WTC11 (cell line): ENCODE data around the gene MRPS16. TPM values are rescaled to one million over a fixed set of nuclear protein-coding genes. Genes with fewer than 3 reads are reported as not detected.
A peak's percentile ranks its signal among the peaks of the same experiment; 100 is the strongest.

Experiments
- ATAC-seq: fragments of 200-7000 bp; cut with Tn5 transposase; 2 replicates; pipeline ENCODE4 v1.10.0; 2021; ENCODE audit warnings: mild to moderate bottlenecking, moderate library complexity
- CTCF ChIA-PET: fragments of 300-600 bp; sonication (Branson Sonifier 250); formaldehyde crosslinking; loops from one replicate; lab custom pipeline; 2021; ENCODE audit warnings: antibody characterized with exemption; lab: Charles Lee
- POLR2A ChIA-PET: fragments of 350-600 bp; sonication (Branson Sonifier 250); formaldehyde crosslinking; loops from one replicate; lab custom pipeline; 2021; ENCODE audit warnings: antibody characterized with exemption; lab: Charles Lee
- DNase-seq: peaks from one replicate; pipeline ENCODE4 v3.0.0; 2021; ENCODE audit warnings: low spot score
- H3K27ac Mint-ChIP-seq: 2 replicates; pipeline ENCODE4 v1.8.0; 2021; ENCODE audit warnings: mixed read lengths
- H3K27me3 Mint-ChIP-seq: 2 replicates; pipeline ENCODE4 v1.8.0; 2021; ENCODE audit warnings: low read depth, mild to moderate bottlenecking, moderate library complexity, mixed read lengths
- H3K36me3 Mint-ChIP-seq: 2 replicates; pipeline ENCODE4 v1.8.0; 2021; ENCODE audit warnings: mixed read lengths
- H3K4me1 Mint-ChIP-seq: 2 replicates; pipeline ENCODE4 v1.8.0; 2022; ENCODE audit warnings: mixed read lengths
- H3K4me3 Mint-ChIP-seq: 2 replicates; pipeline ENCODE4 v1.8.0; 2021; ENCODE audit warnings: mild to moderate bottlenecking, moderate library complexity, mixed read lengths
- H3K9me3 Mint-ChIP-seq: 2 replicates; pipeline ENCODE4 v1.8.0; 2021; ENCODE audit warnings: mixed read lengths
- CTCF ChIP-seq: fragments of 200-600 bp; IDR thresholded peaks from 2 replicates; pipeline ENCODE4 v1.8.0; 2022; ENCODE audit warnings: antibody characterized with exemption
- E2F4 ChIP-seq: sonication (generic); formaldehyde crosslinking; IDR thresholded peaks from 2 replicates; pipeline ENCODE4 v1.8.1; 2022; ENCODE audit warnings: low read depth, mild to moderate bottlenecking, moderate library complexity, missing genetic modification reagents, borderline replicate concordance
- MYBL2 ChIP-seq: sonication (generic); formaldehyde crosslinking; IDR thresholded peaks from 2 replicates; pipeline ENCODE4 v1.8.1; 2023; ENCODE audit warnings: mild to moderate bottlenecking, moderate library complexity, missing genetic modification reagents
- NR2C2 ChIP-seq: sonication (generic); formaldehyde crosslinking; IDR thresholded peaks from 2 replicates; pipeline ENCODE4 v1.8.0; 2022; ENCODE audit warnings: mild to moderate bottlenecking, missing genetic modification reagents
- RELA ChIP-seq: sonication (generic); formaldehyde crosslinking; IDR thresholded peaks from 2 replicates; pipeline ENCODE4 v1.8.1; 2022; ENCODE audit warnings: missing genetic modification reagents, mild to moderate bottlenecking, borderline replicate concordance
- TCF7 ChIP-seq: sonication (generic); formaldehyde crosslinking; IDR thresholded peaks from 2 replicates; pipeline ENCODE4 v1.8.0; 2022; ENCODE audit warnings: mild to moderate bottlenecking, low read depth, missing genetic modification reagents, moderate library complexity
- TP53 ChIP-seq: sonication (generic); formaldehyde crosslinking; IDR thresholded peaks from 2 replicates; pipeline ENCODE4 v1.8.1; 2023; ENCODE audit warnings: mild to moderate bottlenecking, missing genetic modification reagents
- ZNF219 ChIP-seq: sonication (generic); formaldehyde crosslinking; IDR thresholded peaks from 2 replicates; pipeline ENCODE4 v1.8.0; 2023; ENCODE audit warnings: missing genetic modification reagents, mild to moderate bottlenecking, borderline replicate concordance
- total RNA-seq: library from RNA; stranded (reverse); gene quantifications from 3 replicates; pipeline ENCODE4 v1.2.3, GENCODE V29; 2021
- TF ChIP-seq, protein P1 (sequence below): sonication (generic); formaldehyde crosslinking; IDR thresholded peaks from 2 replicates; pipeline ENCODE4 v1.8.0; 2023; ENCODE audit warnings: missing genetic modification reagents
- TF ChIP-seq, protein P2 (sequence below): fragments of 250-450 bp; sonication (Bioruptor Pico); IDR thresholded peaks from 2 replicates; pipeline ENCODE4 v1.9.0; 2021; ENCODE audit warnings: mild to moderate bottlenecking
- TF ChIP-seq, protein P3 (sequence below): fragments of 250-450 bp; sonication (Bioruptor Pico); IDR thresholded peaks from 2 replicates; pipeline ENCODE4 v1.9.0; 2021; ENCODE audit warnings: mild to moderate bottlenecking, borderline replicate concordance
- TF ChIP-seq, protein P4 (sequence below): fragments of 250-450 bp; sonication (Bioruptor Pico); IDR thresholded peaks from 2 replicates; pipeline ENCODE4 v1.9.0; 2021; ENCODE audit warnings: moderate library complexity, mild to moderate bottlenecking, inconsistent platforms, borderline replicate concordance
- TF ChIP-seq, protein P5 (sequence below): sonication (generic); formaldehyde crosslinking; IDR thresholded peaks from 2 replicates; pipeline ENCODE4 v1.8.1; 2023; ENCODE audit warnings: mild to moderate bottlenecking, missing genetic modification reagents
- TF ChIP-seq, protein P6 (sequence below): sonication (generic); formaldehyde crosslinking; IDR thresholded peaks from 2 replicates; pipeline ENCODE4 v1.8.1; 2023; ENCODE audit warnings: mild to moderate bottlenecking, missing genetic modification reagents, moderate library complexity

The MRPS16 gene
- total RNA-seq, 1 experiment from 2014 or later: 157 TPM

- Mint-ChIP-seq H3K27ac (peak overlapping the region; percentile 85; the same call in 1 of the 2 replicates), H3K4me1 (no peaks in the 10 kb centered on the region), H3K36me3 (peaks cover 20% of the 10 kb centered on the region), H3K27me3 (no peaks in the 10 kb centered on the region), H3K9me3 (no peaks in the 10 kb centered on the region)
- POLR2A ChIA-PET: interaction anchor here (0.9 kb wide), 1 partner anchor 14 kb away, joined by 3 read pairs; no protein-coding TSS in a partner anchor
- peak; percentile 25 for DNase-seq
- TF ChIP-seq CTCF: peak; percentile 35; the same call in 1 of the 2 replicates
- TF ChIP-seq ZNF219 (CRISPR knock-in tag): no peak
- TF ChIP-seq, all 79 proteins: peak for 1
- ATAC-seq: peak; percentile 77
- no peak overlapping the region for H3K4me3 Mint-ChIP-seq
- CTCF ChIA-PET: interaction anchor here (1.1 to 1.6 kb wide), 3 partner anchors 9 to 31 kb away, joined by 4 to 5 read pairs (median 4); partner anchors contain the start of gene DNAJC9
Measured at GRCh38 chr10:73232887-73233286, 19.6 kb downstream of the MRPS16 start.

- Mint-ChIP-seq H3K27ac (peak overlapping the region; percentile 24; the same call in 1 of the 2 replicates), H3K4me1 (no peaks in the 10 kb centered on the region), H3K4me3 (no peak overlapping the region), H3K9me3 (no peaks in the 10 kb centered on the region), H3K27me3 (no peaks in the 10 kb centered on the region), H3K36me3 (peaks cover 11% of the 10 kb centered on the region)
- TF ChIP-seq TCF7 (CRISPR knock-in tag) (no peak), RELA (CRISPR knock-in tag) (no peak)
- TF ChIP-seq, protein P1, sequence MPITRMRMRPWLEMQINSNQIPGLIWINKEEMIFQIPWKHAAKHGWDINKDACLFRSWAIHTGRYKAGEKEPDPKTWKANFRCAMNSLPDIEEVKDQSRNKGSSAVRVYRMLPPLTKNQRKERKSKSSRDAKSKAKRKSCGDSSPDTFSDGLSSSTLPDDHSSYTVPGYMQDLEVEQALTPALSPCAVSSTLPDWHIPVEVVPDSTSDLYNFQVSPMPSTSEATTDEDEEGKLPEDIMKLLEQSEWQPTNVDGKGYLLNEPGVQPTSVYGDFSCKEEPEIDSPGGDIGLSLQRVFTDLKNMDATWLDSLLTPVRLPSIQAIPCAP (CRISPR knock-in tag): no peak
- TF ChIP-seq, protein P2, sequence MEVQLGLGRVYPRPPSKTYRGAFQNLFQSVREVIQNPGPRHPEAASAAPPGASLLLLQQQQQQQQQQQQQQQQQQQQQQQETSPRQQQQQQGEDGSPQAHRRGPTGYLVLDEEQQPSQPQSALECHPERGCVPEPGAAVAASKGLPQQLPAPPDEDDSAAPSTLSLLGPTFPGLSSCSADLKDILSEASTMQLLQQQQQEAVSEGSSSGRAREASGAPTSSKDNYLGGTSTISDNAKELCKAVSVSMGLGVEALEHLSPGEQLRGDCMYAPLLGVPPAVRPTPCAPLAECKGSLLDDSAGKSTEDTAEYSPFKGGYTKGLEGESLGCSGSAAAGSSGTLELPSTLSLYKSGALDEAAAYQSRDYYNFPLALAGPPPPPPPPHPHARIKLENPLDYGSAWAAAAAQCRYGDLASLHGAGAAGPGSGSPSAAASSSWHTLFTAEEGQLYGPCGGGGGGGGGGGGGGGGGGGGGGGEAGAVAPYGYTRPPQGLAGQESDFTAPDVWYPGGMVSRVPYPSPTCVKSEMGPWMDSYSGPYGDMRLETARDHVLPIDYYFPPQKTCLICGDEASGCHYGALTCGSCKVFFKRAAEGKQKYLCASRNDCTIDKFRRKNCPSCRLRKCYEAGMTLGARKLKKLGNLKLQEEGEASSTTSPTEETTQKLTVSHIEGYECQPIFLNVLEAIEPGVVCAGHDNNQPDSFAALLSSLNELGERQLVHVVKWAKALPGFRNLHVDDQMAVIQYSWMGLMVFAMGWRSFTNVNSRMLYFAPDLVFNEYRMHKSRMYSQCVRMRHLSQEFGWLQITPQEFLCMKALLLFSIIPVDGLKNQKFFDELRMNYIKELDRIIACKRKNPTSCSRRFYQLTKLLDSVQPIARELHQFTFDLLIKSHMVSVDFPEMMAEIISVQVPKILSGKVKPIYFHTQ (CRISPR knock-in tag): no peak
- TF ChIP-seq, protein P3, sequence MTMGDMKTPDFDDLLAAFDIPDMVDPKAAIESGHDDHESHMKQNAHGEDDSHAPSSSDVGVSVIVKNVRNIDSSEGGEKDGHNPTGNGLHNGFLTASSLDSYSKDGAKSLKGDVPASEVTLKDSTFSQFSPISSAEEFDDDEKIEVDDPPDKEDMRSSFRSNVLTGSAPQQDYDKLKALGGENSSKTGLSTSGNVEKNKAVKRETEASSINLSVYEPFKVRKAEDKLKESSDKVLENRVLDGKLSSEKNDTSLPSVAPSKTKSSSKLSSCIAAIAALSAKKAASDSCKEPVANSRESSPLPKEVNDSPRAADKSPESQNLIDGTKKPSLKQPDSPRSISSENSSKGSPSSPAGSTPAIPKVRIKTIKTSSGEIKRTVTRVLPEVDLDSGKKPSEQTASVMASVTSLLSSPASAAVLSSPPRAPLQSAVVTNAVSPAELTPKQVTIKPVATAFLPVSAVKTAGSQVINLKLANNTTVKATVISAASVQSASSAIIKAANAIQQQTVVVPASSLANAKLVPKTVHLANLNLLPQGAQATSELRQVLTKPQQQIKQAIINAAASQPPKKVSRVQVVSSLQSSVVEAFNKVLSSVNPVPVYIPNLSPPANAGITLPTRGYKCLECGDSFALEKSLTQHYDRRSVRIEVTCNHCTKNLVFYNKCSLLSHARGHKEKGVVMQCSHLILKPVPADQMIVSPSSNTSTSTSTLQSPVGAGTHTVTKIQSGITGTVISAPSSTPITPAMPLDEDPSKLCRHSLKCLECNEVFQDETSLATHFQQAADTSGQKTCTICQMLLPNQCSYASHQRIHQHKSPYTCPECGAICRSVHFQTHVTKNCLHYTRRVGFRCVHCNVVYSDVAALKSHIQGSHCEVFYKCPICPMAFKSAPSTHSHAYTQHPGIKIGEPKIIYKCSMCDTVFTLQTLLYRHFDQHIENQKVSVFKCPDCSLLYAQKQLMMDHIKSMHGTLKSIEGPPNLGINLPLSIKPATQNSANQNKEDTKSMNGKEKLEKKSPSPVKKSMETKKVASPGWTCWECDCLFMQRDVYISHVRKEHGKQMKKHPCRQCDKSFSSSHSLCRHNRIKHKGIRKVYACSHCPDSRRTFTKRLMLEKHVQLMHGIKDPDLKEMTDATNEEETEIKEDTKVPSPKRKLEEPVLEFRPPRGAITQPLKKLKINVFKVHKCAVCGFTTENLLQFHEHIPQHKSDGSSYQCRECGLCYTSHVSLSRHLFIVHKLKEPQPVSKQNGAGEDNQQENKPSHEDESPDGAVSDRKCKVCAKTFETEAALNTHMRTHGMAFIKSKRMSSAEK: no peak
- TF ChIP-seq, protein P4, sequence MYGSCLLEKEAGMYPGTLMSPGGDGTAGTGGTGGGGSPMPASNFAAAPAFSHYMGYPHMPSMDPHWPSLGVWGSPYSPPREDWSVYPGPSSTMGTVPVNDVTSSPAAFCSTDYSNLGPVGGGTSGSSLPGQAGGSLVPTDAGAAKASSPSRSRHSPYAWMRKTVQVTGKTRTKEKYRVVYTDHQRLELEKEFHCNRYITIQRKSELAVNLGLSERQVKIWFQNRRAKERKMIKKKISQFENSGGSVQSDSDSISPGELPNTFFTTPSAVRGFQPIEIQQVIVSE (CRISPR knock-in tag): no peak
- no peak for ATAC-seq
- DNase-seq: no peak
- POLR2A ChIA-PET: interaction anchor here (0.6 kb wide), 1 partner anchor 62 kb away, joined by 3 read pairs; the partner anchor contains the start of genes ECD and FAM149B1
- CTCF ChIA-PET: no interaction called here
Measured at GRCh38 chr10:73229567-73229966, 22.9 kb downstream of the MRPS16 start.

DNA sequence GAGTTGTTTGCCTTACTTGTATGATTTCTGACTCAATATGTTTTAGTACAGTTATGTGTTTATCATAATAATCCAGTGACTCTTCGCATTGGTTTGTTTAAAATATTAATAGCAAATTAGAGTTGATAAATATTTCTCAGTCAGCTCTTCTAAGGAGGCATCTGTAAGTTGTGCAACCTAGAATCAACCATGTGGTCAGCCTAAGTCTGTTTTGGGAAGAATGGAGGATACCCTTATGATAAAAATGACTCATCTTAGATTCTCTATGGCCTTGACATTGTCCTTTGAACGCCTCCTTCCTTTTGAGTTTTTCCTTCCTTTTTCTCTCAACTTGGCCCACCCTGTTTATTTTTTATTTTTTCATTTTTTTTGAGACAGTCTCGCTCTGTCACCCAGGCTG lies 24.2 kb downstream of the MRPS16 start:
- DNase-seq: no peak
- ChIA-PET CTCF (interaction anchor here (0.7 kb wide), 1 partner anchor 10 kb away, joined by 3 read pairs; no protein-coding TSS in a partner anchor), POLR2A (no interaction called here)
- Mint-ChIP-seq H3K36me3 (peaks cover 6% of the 10 kb centered on the region), H3K27ac (no peak overlapping the region), H3K4me3 (no peak overlapping the region), H3K27me3 (no peaks in the 10 kb centered on the region), H3K9me3 (no peaks in the 10 kb centered on the region), H3K4me1 (no peaks in the 10 kb centered on the region)
- ATAC-seq: no peak
- no peak for TF ChIP-seq MYBL2 (CRISPR knock-in tag)
- TF ChIP-seq TP53 (CRISPR knock-in tag): no peak
- no peak for TF ChIP-seq E2F4 (CRISPR knock-in tag)
- no peak for TF ChIP-seq TCF7 (CRISPR knock-in tag)
- TF ChIP-seq, protein P5, sequence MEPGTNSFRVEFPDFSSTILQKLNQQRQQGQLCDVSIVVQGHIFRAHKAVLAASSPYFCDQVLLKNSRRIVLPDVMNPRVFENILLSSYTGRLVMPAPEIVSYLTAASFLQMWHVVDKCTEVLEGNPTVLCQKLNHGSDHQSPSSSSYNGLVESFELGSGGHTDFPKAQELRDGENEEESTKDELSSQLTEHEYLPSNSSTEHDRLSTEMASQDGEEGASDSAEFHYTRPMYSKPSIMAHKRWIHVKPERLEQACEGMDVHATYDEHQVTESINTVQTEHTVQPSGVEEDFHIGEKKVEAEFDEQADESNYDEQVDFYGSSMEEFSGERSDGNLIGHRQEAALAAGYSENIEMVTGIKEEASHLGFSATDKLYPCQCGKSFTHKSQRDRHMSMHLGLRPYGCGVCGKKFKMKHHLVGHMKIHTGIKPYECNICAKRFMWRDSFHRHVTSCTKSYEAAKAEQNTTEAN (CRISPR knock-in tag): no peak
- no peak for TF ChIP-seq ZNF219 (CRISPR knock-in tag)
- TF ChIP-seq, protein P6, sequence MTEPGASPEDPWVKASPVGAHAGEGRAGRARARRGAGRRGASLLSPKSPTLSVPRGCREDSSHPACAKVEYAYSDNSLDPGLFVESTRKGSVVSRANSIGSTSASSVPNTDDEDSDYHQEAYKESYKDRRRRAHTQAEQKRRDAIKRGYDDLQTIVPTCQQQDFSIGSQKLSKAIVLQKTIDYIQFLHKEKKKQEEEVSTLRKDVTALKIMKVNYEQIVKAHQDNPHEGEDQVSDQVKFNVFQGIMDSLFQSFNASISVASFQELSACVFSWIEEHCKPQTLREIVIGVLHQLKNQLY (CRISPR knock-in tag): no peak
- TF ChIP-seq NR2C2: no peak
